Measurements from ENCODE around the gene EHMT1. TPM values are rescaled to one million over a fixed set of nuclear protein-coding genes. Genes with fewer than 3 reads are reported as not detected.

Gene EHMT1
- total RNA-seq, 1 donor: 46.3 TPM

GRCh38 chr9:137827908-137828526 is 209.2 kb downstream of the EHMT1 start:
- no peaks in the 10 kb centered on the region for H3K27me3 ChIP-seq (ENCODE audit: insufficient read depth, low read length)
- peaks cover 4% of the 10 kb centered on the region for H3K36me3 ChIP-seq (ENCODE audit: insufficient read depth, low read length)
- no peaks in the 10 kb centered on the region for H3K4me1 ChIP-seq (ENCODE audit: insufficient read depth, low read length)
- H3K9me3 ChIP-seq (ENCODE audit: low read depth, low read length): no peaks in the 10 kb centered on the region
- H4K20me1 ChIP-seq (ENCODE audit: insufficient read depth, low read length): peaks cover 44% of the 10 kb centered on the region
- no peak overlapping the region for H3K4me3 ChIP-seq (ENCODE audit: insufficient read depth, low read length)
- DNase-seq (ENCODE audit: insufficient read length, low spot score, missing footprints): peak; percentile 60
- TF ChIP-seq CTCF (IDR thresholded peaks at IDR 0.05; ENCODE audit: extremely low read depth, low read depth, low read length): no peak
- peaks cover 2% of the 10 kb centered on the region for H3K79me2 ChIP-seq (ENCODE audit: insufficient read depth, low read length)
- H3K27ac ChIP-seq (ENCODE audit: low read depth, low read length): no peak overlapping the region
- H2AFZ ChIP-seq (ENCODE audit: low read length): no peak overlapping the region
- no peak overlapping the region for H3K4me2 ChIP-seq (ENCODE audit: insufficient read depth, low read length)

GRCh38 chr9:137828527-137829259 is 209.9 kb downstream of the EHMT1 start:
- H3K4me1 ChIP-seq (ENCODE audit: insufficient read depth, low read length): no peaks in the 10 kb centered on the region
- H2AFZ ChIP-seq (ENCODE audit: low read length): no peak overlapping the region
- H3K27ac ChIP-seq (ENCODE audit: low read depth, low read length): no peak overlapping the region
- H3K4me2 ChIP-seq (ENCODE audit: insufficient read depth, low read length): no peak overlapping the region
- peaks cover 11% of the 10 kb centered on the region for H3K36me3 ChIP-seq (ENCODE audit: insufficient read depth, low read length)
- H3K9me3 ChIP-seq (ENCODE audit: low read depth, low read length): no peaks in the 10 kb centered on the region
- DNase-seq (ENCODE audit: insufficient read length, low spot score, missing footprints): peak; percentile 93
- peaks cover 2% of the 10 kb centered on the region for H3K79me2 ChIP-seq (ENCODE audit: insufficient read depth, low read length)
- H3K4me3 ChIP-seq (ENCODE audit: insufficient read depth, low read length): no peak overlapping the region
- H4K20me1 ChIP-seq (ENCODE audit: insufficient read depth, low read length): peaks cover 44% of the 10 kb centered on the region
- H3K27me3 ChIP-seq (ENCODE audit: insufficient read depth, low read length): no peaks in the 10 kb centered on the region
- TF ChIP-seq CTCF (IDR thresholded peaks at IDR 0.05; ENCODE audit: extremely low read depth, low read depth, low read length): no peak

GRCh38 chr9:137829260-137829996 is 210.6 kb downstream of the EHMT1 start:
- H3K79me2 ChIP-seq (ENCODE audit: insufficient read depth, low read length): peaks cover 2% of the 10 kb centered on the region
- peaks cover 44% of the 10 kb centered on the region for H4K20me1 ChIP-seq (ENCODE audit: insufficient read depth, low read length)

More at GRCh38 chr9:137829260-137829996, 210.6 kb downstream of the EHMT1 start:
- Histone ChIP-seq H3K9me3 (ENCODE audit: low read depth, low read length) (no peaks in the 10 kb centered on the region), H2AFZ (ENCODE audit: low read length) (no peak overlapping the region), H3K4me2 (ENCODE audit: insufficient read depth, low read length) (no peak overlapping the region), H3K27ac (ENCODE audit: low read depth, low read length) (no peak overlapping the region), H3K4me3 (ENCODE audit: insufficient read depth, low read length) (no peak overlapping the region), H3K27me3 (ENCODE audit: insufficient read depth, low read length) (no peaks in the 10 kb centered on the region), H3K4me1 (ENCODE audit: insufficient read depth, low read length) (no peaks in the 10 kb centered on the region), H3K36me3 (ENCODE audit: insufficient read depth, low read length) (peaks cover 11% of the 10 kb centered on the region)
- DNase-seq (ENCODE audit: insufficient read length, low spot score, missing footprints): peak; percentile 54
- TF ChIP-seq CTCF (IDR thresholded peaks at IDR 0.05; ENCODE audit: extremely low read depth, low read depth, low read length): no peak
